OCI-LY7 (cell line): ENCODE data around the gene CTDSPL2.

ENCODE experiments used
- CTCF ChIP-seq: fragments of 200-600 bp; sonication (generic); conservative IDR thresholded peaks from 2 replicates; pipeline ENCODE4 v1.5.1; 2014; ENCODE audit warnings: mild to moderate bottlenecking, antibody characterized with exemption, low read length, moderate library complexity, mixed read lengths
- EZH2phosphoT487 ChIP-seq: fragments of 200-600 bp; sonication (generic); IDR thresholded peaks from 2 replicates; pipeline ENCODE4 v1.6.1; 2018; ENCODE audit warnings: low read depth, borderline replicate concordance, mild to moderate bottlenecking, mixed run types, antibody characterized with exemption, low read length, moderate library complexity, mixed read lengths

DNA sequence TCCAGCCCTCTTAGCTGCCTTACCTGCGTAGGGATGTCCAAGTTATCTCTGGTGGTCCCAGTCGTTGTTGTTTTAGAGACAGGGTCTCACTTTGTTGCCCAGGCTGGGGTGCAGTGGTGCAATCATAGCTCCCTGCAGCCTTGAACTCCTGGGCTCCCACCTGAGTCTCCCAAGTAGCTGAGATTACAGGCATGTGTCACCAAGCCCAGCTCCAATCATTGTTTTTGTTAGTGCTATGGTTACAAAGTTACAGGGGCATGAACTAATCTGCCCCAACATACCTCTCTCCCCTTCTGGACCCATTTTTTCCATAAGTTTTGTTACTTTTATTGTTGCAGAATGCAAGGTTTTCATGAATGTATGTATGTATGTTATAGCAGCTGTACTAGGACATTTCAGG lies 54.7 kb downstream of the CTDSPL2 start:
- no peak for TF ChIP-seq CTCF
- TF ChIP-seq EZH2phosphoT487 = no peak
